BJ (cell line): Measurements from ENCODE around the gene AMELX. TPM values are rescaled to one million over a fixed set of nuclear protein-coding genes. Genes with fewer than 3 reads are reported as not detected.

ENCODE experiments used
- CTCF ChIA-PET: fragments of 350-600 bp; formaldehyde crosslinking; extraction: SDS; loops from one replicate; lab custom pipeline; 2021; ENCODE audit warnings: antibody characterized with exemption, inconsistent platforms; lab: Yijun Ruan, JAX
- POLR2A ChIA-PET: fragments of 300-600 bp; sonication (Branson Sonifier 250); formaldehyde crosslinking; extraction: SDS; loops from one replicate; lab custom pipeline; 2021; ENCODE audit warnings: antibody characterized with exemption; lab: Charles Lee
- DNase-seq: peaks from one replicate; pipeline ENCODE4 v3.0.0-alpha.2; 2011; ENCODE audit warnings: low read depth
- H3K27me3 ChIP-seq: 2 replicates; pipeline ENCODE4 v1.6.0; 2011; ENCODE audit warnings: low read length; ENCODE audit not compliant: control insufficient read depth, insufficient read depth
- H3K36me3 ChIP-seq: 2 replicates; pipeline ENCODE4 v1.5.1; 2011; ENCODE audit warnings: low read length; ENCODE audit not compliant: control insufficient read depth, insufficient read depth
- H3K4me3 ChIP-seq: 2 replicates; pipeline ENCODE4 v1.5.1; 2011; ENCODE audit warnings: low read depth, mild to moderate bottlenecking, control low read depth, low read length
- polyA plus RNA-seq: library from polyadenylated mRNA; depleted of rRNA; stranded (reverse); fragments of >200 nt; gene quantifications from 2 replicates; pipeline ENCODE4 v1.2.3, GENCODE V29; 2011
- TF ChIP-seq, protein P1 (sequence below): IDR thresholded peaks from 2 replicates; pipeline ENCODE4 v1.5.1; 2011; ENCODE audit warnings: low read depth, mild to moderate bottlenecking, control low read depth, inconsistent platforms, low read length, moderate library complexity; ENCODE audit not compliant: insufficient read depth

AMELX gene
- polyA plus RNA-seq, 1 experiment = not detected

DNA sequence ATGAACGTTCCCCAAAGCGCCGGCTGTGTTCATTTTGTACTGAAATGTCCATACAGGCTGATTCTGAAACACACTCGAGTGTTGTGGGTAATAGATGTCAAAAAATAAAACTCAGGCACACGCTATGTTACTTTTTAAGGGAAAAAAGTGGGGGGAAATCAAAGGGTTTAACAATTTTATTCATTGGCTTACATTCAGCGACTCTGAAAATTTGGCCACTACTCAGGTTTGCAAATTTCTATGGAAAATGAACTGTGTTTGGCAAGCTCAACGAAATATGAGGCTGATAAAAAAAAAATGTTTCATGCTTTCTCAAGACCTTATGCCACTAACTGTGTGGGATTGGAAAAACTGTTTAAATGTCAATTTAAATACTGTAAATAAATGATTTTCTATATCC, 18.5 kb downstream of the AMELX start:
- Histone ChIP-seq H3K4me3 (no peak overlapping the region), H3K27me3 (no peaks in the 10 kb centered on the region), H3K36me3 (no peaks in the 10 kb centered on the region)
- POLR2A ChIA-PET = no interaction called here
- CTCF ChIA-PET = no interaction called here
- no peak for DNase-seq
- TF ChIP-seq, protein P1, sequence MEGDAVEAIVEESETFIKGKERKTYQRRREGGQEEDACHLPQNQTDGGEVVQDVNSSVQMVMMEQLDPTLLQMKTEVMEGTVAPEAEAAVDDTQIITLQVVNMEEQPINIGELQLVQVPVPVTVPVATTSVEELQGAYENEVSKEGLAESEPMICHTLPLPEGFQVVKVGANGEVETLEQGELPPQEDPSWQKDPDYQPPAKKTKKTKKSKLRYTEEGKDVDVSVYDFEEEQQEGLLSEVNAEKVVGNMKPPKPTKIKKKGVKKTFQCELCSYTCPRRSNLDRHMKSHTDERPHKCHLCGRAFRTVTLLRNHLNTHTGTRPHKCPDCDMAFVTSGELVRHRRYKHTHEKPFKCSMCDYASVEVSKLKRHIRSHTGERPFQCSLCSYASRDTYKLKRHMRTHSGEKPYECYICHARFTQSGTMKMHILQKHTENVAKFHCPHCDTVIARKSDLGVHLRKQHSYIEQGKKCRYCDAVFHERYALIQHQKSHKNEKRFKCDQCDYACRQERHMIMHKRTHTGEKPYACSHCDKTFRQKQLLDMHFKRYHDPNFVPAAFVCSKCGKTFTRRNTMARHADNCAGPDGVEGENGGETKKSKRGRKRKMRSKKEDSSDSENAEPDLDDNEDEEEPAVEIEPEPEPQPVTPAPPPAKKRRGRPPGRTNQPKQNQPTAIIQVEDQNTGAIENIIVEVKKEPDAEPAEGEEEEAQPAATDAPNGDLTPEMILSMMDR = no peak

DNA sequence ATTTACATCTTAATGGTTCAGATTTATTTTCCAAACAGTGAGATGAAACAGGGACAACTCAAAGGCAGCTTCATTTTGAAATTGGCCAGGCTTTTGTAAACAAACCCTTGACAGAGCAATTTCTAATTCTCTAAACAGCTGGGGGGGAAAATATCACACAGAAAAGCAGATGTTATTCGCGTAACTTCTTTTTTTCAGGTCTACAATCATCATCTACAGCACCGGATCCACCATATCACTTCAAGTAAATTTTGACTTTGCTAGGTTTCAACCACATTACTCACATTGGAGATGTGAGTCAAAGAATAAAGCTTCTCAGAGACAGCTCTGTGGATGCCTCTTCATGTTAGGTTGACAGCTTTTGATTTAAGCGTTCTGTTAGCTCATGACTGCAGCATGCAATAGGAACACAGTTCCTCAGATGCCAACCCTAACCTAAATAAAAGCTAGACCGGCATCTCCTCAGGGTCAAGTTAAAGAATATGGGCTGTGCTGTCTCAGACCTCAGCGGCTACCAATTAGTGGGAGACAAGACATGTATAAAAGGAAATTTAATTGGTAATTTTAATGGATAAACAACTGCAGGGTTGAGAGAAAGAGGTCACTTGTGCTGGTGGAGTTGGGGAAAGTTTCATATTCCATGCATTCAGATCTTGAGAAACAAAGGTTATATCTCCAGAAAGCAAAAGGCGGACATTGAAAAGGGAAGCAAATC, 26.8 kb downstream of the AMELX start:
- ChIA-PET CTCF (interaction anchor here (0.8 kb wide), 1 partner anchor 61 kb away, joined by 3 read pairs; no protein-coding TSS in a partner anchor), POLR2A (no interaction called here)
- no peak for DNase-seq

DNA sequence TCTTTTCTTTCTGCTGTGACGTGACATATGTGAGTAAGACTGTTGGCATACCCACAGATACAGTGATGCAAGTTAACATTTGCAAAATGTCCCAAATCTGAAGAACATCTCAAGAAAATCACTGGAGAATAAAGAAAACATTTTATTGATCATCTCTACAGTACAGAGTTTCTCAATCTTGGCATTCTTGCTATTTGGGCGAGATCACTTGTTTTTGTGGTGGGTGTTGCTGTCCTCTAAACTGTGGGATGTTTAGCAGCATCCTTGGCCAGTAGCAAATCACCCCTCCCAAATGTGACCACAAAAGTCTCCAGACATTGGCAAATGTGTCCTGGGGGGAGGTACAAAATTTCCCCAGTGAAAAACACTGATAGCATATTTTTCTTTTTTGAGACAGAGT, 28.8 kb downstream of the AMELX start:
- no peak for DNase-seq
- ChIA-PET POLR2A (no interaction called here), CTCF (no interaction called here)
- no peak overlapping the region for H3K4me3 ChIP-seq
- H3K36me3 ChIP-seq = no peaks in the 10 kb centered on the region
- H3K27me3 ChIP-seq = no peaks in the 10 kb centered on the region
- TF ChIP-seq, protein P1 = no peak

More for the DNA sequence above, 26.8 kb downstream of the AMELX start:
- no peaks in the 10 kb centered on the region for H3K36me3 ChIP-seq
- no peak overlapping the region for H3K4me3 ChIP-seq
- TF ChIP-seq, protein P1 = no peak
- H3K27me3 ChIP-seq = no peaks in the 10 kb centered on the region

DNA sequence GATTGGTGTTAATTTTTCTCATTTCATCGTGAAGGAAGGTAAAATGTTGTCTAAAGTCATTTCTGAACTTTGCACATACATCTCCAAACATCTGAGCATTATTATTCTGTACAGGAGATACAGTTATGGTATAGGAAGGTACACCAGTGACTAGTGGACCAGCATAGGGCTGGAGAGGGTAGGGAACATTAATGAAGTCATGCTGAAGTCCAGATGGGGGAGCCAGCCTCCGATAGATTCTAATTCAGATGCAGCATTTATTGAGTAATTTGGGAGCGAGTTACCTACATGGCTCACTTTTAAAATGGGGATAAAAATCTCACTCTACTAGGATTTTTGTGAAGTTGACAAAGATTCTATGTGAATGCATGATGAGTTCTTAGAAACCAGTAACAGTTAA, 34.9 kb downstream of the AMELX start:
- TF ChIP-seq, protein P1 = no peak
- no peak for DNase-seq
- CTCF ChIA-PET = no interaction called here
- Histone ChIP-seq H3K4me3 (no peak overlapping the region), H3K36me3 (no peaks in the 10 kb centered on the region), H3K27me3 (no peaks in the 10 kb centered on the region)
- POLR2A ChIA-PET = no interaction called here

DNA sequence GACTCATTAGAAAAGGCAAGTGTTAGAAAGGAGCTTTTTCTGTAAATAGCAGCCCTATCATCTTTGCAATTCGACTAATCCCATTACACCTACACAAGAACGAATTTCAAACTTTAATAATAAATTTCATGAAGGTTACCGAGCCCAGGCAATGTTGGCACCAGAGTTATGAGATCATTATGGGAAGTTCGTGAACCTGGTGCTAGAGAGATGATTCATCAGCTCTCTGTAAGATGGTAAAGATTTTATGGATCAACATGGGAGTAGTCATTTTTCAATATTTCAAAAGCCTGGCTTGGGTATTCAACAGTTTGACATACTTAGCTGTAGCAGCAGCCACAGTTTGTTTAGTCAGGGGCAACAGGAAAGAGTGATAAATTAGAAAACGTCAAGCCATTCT, 35.8 kb downstream of the AMELX start:
- no peak for DNase-seq
- Histone ChIP-seq H3K27me3 (no peaks in the 10 kb centered on the region), H3K4me3 (no peak overlapping the region), H3K36me3 (no peaks in the 10 kb centered on the region)
- TF ChIP-seq, protein P1 = no peak
- ChIA-PET POLR2A (no interaction called here), CTCF (no interaction called here)
